Measurements from ENCODE around the gene NBEAL2. TPM values are rescaled to one million over a fixed set of nuclear protein-coding genes. Genes with fewer than 3 reads are reported as not detected.

The NBEAL2 gene
- total RNA-seq, 4 donors from 2014 or later, result 17.4 to 113 (median 33.6) TPM

DNA sequence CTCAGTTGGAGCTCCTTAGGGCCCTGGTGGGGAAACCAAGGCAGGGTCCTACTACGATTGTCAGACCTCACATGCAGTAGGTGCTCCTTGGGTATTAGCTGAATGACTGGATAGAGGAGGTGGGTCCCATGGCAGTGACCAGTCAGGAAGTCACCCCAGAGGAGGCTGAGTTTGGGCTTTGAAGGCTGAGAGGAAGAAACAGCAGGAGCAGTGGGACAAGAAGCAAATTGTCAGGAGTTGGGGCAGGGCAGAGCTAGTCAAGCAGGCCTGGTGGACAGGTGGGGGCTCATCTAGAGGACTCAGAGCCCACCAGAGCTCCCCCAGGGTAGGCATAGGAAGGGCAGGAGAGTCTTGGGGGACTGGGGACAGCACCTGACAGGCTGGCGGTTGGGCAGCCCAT is 3.1 kb downstream of the NBEAL2 start:
- TF ChIP-seq, protein P1, sequence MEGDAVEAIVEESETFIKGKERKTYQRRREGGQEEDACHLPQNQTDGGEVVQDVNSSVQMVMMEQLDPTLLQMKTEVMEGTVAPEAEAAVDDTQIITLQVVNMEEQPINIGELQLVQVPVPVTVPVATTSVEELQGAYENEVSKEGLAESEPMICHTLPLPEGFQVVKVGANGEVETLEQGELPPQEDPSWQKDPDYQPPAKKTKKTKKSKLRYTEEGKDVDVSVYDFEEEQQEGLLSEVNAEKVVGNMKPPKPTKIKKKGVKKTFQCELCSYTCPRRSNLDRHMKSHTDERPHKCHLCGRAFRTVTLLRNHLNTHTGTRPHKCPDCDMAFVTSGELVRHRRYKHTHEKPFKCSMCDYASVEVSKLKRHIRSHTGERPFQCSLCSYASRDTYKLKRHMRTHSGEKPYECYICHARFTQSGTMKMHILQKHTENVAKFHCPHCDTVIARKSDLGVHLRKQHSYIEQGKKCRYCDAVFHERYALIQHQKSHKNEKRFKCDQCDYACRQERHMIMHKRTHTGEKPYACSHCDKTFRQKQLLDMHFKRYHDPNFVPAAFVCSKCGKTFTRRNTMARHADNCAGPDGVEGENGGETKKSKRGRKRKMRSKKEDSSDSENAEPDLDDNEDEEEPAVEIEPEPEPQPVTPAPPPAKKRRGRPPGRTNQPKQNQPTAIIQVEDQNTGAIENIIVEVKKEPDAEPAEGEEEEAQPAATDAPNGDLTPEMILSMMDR (IDR thresholded peaks at IDR 0.05), result no peak
- DNase-seq (ENCODE audit: low spot score) (no peak), ATAC-seq (ENCODE audit: low FRiP score) (no peak)

DNA sequence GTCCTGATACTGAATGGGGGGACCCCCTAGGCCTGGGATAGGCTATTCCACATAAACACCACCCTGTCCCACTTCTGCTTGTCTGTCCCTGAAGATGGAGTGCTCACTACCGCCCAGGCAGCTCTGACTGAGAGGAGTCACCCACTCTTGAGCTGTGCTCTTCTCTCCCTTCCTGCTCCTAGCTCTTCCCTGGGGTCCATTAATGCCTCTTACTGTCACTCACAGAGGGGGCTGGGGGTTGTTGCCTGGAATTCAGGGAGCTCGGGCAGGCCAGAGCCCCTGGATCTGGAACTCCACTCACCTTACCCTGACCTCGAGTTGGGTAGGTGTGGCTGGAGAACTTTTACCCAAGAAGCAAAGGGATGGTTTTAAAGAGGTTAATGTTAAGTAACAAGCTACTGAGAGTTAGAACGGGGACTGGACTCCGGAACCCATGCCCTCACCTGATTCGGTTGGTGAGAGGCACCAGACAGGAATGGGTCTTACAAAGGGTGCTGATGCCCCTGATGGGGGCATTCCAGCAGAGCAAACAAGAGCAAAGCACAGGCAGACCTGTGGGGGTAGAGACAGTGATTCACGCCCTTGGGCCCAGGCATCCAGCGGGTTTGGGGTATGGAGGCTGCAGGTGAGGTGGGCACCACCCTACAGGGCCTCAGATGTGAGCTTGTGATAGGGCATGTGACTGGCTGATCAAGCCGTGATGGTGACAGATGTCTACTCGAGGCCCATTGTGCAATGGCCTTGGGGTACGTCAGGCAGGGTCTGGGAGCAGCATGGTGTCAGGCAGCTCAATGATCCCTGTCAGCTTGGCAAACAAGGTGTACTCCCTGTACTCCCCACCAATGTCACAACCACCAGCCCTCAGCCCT is 5.4 kb downstream of the NBEAL2 start:
- ATAC-seq (ENCODE audit: low FRiP score) (no peak), DNase-seq (ENCODE audit: low spot score) (no peak)
- TF ChIP-seq, protein P1 (IDR thresholded peaks at IDR 0.05), result no peak

DNA sequence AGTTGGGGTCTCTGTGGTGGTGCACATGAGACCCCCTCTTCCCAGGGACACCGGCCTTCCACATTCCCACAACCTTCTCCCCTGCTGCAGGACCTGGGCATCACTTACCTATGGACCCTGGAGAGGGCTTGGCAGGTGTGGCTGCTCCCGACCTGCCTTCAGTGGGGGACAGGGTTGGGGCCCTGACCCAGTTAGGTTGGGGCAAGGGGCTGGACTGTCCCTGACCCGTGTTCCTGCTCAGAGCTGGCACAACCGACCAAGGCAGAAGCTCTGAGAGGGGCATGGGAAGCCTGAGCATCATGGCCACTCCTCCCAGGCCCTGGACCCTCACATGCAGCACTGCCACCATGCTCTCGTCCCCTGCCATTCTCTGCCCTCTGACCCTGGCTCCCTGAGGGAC is 6.1 kb downstream of the NBEAL2 start:
- ATAC-seq (ENCODE audit: low FRiP score), result no peak
- TF ChIP-seq, protein P1 (IDR thresholded peaks at IDR 0.05), result no peak
- no peak for DNase-seq (ENCODE audit: low spot score)

- ATAC-seq (ENCODE audit: low FRiP score) (no peak), DNase-seq (ENCODE audit: low spot score) (no peak)
- TF ChIP-seq, protein P1 (IDR thresholded peaks at IDR 0.05), result no peak
Observed at GRCh38 chr3:46986055-46986730, 6.7 kb downstream of the NBEAL2 start.

- TF ChIP-seq, protein P1 (IDR thresholded peaks at IDR 0.05), result no peak
- ATAC-seq (ENCODE audit: low FRiP score), result no peak
- no peak for DNase-seq (ENCODE audit: low spot score)
Observed at GRCh38 chr3:46986782-46987310, 7.4 kb downstream of the NBEAL2 start.

DNA sequence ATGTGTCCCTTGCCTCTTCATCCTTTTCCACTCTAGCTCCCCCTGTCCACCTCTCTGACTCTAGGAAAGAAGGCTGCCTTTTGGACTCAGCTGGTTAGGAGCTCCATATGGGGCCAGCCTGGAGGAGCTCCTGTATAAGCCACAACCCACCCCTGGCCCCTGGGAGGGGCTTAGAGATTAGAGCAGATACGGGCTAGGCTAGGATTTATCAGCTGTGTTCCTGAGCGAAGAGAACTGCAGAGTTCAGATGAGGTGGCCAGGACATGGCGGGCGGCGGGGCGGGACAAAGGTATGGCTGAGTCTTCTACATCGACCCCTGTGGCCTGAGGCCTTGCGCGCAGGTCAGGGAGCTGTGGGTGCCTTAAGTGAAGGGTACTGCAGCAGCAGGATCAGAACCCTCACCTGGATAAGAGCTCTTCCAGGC is 7.9 kb downstream of the NBEAL2 start:
- ATAC-seq (ENCODE audit: low FRiP score) (no peak), DNase-seq (ENCODE audit: low spot score) (no peak)
- TF ChIP-seq, protein P1 (IDR thresholded peaks at IDR 0.05), result no peak

Measured in omental fat pad (tissue), 4 donors.